Measurements from ENCODE around the gene ZBTB9.
"Not testable (repeated sequence)": the region's sequence is repeated elsewhere in the genome, so short reads cannot be mapped to it uniquely, and the experiment has no call there.

Gene ZBTB9

DNA sequence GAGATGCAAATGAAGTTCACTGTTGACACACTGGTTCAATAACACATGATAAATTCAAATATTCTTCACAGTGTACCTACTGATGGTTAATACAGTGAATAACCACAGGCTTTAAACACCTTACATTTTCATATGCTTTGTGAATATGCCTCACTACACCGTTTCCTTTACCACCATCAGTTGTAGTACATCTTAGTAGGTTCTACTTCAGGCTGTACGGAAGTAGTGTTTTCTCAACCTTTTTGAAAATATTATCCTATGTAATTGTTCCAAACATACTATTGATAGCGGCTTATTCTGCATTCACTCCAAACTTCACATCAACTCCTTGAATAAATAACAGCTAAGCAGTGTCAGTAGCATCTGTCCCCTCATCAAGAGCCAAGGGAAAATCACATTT, 15.3 kb downstream of the ZBTB9 start:
- H3K9me3 ChIP-seq (replicated peaks; ENCODE audit: insufficient read depth, low read length): no peaks in the 10 kb centered on the region
- H2AFZ ChIP-seq (ENCODE audit: low read length): no peak overlapping the region
- no peak overlapping the region for H3K4me2 ChIP-seq (ENCODE audit: low read depth, low read length)
- no peaks in the 10 kb centered on the region for H3K27me3 ChIP-seq (replicated peaks; ENCODE audit: insufficient read depth, low read length)
- DNase-seq: no peak
- no peaks in the 10 kb centered on the region for H3K4me1 ChIP-seq (ENCODE audit: low read length)
- H3K79me2 ChIP-seq (ENCODE audit: low read length): no peaks in the 10 kb centered on the region
- H3K9me2 ChIP-seq (replicated peaks; ENCODE audit: insufficient read depth, low read length): no peaks in the 10 kb centered on the region
- no peaks in the 10 kb centered on the region for H4K20me1 ChIP-seq (ENCODE audit: insufficient read depth, low read length)
- H3K9ac ChIP-seq (ENCODE audit: low read length): no peak overlapping the region
- no peaks in the 10 kb centered on the region for H3K36me3 ChIP-seq (replicated peaks; ENCODE audit: insufficient read depth, low read length)
- no peak overlapping the region for H3K27ac ChIP-seq (ENCODE audit: low read length)
- no peak for TF ChIP-seq EZH2phosphoT487 (IDR thresholded peaks at IDR 0.05; ENCODE audit: low read length)
- TF ChIP-seq CTCF (IDR thresholded peaks at IDR 0.05; ENCODE audit: low read length): no peak
- TF ChIP-seq EZH2 (optimal IDR thresholded peaks at IDR 0.05; ENCODE audit: low read depth, low read length): no peak
- H3F3A ChIP-seq (ENCODE audit: insufficient read depth, low read length): no peaks in the 10 kb centered on the region
- H3K4me3 ChIP-seq (ENCODE audit: low read length): no peak overlapping the region

DNA sequence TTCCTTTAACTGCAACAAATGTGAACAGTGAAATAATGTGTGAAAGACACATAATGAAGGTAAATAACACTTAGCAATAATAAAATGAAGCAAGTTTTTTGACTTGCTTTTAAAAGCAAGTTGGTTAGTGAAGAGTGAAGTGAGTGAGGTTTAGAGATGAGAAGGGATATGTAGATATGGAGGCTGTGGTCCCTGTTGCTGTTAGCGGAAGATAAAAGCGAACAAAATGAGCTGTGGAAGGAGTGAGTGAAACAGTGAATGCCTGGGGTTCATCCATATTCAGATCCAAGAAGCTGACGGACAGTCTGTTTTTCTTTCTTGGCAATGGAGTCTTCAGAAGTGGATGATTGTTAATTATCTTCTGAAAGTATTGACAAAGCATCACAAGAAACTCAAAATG, 23.5 kb downstream of the ZBTB9 start:
- no peak overlapping the region for H2AFZ ChIP-seq (ENCODE audit: low read length)
- H3F3A ChIP-seq (ENCODE audit: insufficient read depth, low read length): no peaks in the 10 kb centered on the region

GRCh38 chr6:33481192-33481591, 26.8 kb downstream of the ZBTB9 start:
- H3K9me2 ChIP-seq (replicated peaks; ENCODE audit: insufficient read depth, low read length): no peaks in the 10 kb centered on the region
- no peaks in the 10 kb centered on the region for H4K20me1 ChIP-seq (ENCODE audit: insufficient read depth, low read length)
- H3K36me3 ChIP-seq (replicated peaks; ENCODE audit: insufficient read depth, low read length): no peaks in the 10 kb centered on the region
- no peak overlapping the region for H2AFZ ChIP-seq (ENCODE audit: low read length)
- no peaks in the 10 kb centered on the region for H3K9me3 ChIP-seq (replicated peaks; ENCODE audit: insufficient read depth, low read length)
- no peaks in the 10 kb centered on the region for H3K27me3 ChIP-seq (replicated peaks; ENCODE audit: insufficient read depth, low read length)
- H3K4me3 ChIP-seq (ENCODE audit: low read length): no peak overlapping the region
- H3K4me2 ChIP-seq (ENCODE audit: low read depth, low read length): no peak overlapping the region
- no peaks in the 10 kb centered on the region for H3K79me2 ChIP-seq (ENCODE audit: low read length)
- no peak for TF ChIP-seq CTCF (IDR thresholded peaks at IDR 0.05; ENCODE audit: low read length)
- no peak for TF ChIP-seq EZH2 (optimal IDR thresholded peaks at IDR 0.05; ENCODE audit: low read depth, low read length)
- TF ChIP-seq EZH2phosphoT487 (IDR thresholded peaks at IDR 0.05; ENCODE audit: low read length): no peak
- no peaks in the 10 kb centered on the region for H3K4me1 ChIP-seq (ENCODE audit: low read length)
- DNase-seq: no peak
- no peak overlapping the region for H3K27ac ChIP-seq (ENCODE audit: low read length)
- H3F3A ChIP-seq (ENCODE audit: insufficient read depth, low read length): no peaks in the 10 kb centered on the region
- H3K9ac ChIP-seq (ENCODE audit: low read length): no peak overlapping the region

More for the DNA sequence above, 23.5 kb downstream of the ZBTB9 start:
- Histone ChIP-seq H3K4me2 (ENCODE audit: low read depth, low read length) (no peak overlapping the region), H3K27me3 (replicated peaks; ENCODE audit: insufficient read depth, low read length) (no peaks in the 10 kb centered on the region), H3K4me3 (ENCODE audit: low read length) (no peak overlapping the region), H3K4me1 (ENCODE audit: low read length) (no peaks in the 10 kb centered on the region), H3K27ac (ENCODE audit: low read length) (no peak overlapping the region), H3K9me2 (replicated peaks; ENCODE audit: insufficient read depth, low read length) (no peaks in the 10 kb centered on the region), H4K20me1 (ENCODE audit: insufficient read depth, low read length) (no peaks in the 10 kb centered on the region), H3K36me3 (replicated peaks; ENCODE audit: insufficient read depth, low read length) (no peaks in the 10 kb centered on the region), H3K9me3 (replicated peaks; ENCODE audit: insufficient read depth, low read length) (no peaks in the 10 kb centered on the region), H3K79me2 (ENCODE audit: low read length) (no peaks in the 10 kb centered on the region), H3K9ac (ENCODE audit: low read length) (no peak overlapping the region)
- no peak for TF ChIP-seq EZH2 (optimal IDR thresholded peaks at IDR 0.05; ENCODE audit: low read depth, low read length)
- TF ChIP-seq CTCF (IDR thresholded peaks at IDR 0.05; ENCODE audit: low read length): no peak
- no peak for TF ChIP-seq EZH2phosphoT487 (IDR thresholded peaks at IDR 0.05; ENCODE audit: low read length)
- DNase-seq: no peak

DNA sequence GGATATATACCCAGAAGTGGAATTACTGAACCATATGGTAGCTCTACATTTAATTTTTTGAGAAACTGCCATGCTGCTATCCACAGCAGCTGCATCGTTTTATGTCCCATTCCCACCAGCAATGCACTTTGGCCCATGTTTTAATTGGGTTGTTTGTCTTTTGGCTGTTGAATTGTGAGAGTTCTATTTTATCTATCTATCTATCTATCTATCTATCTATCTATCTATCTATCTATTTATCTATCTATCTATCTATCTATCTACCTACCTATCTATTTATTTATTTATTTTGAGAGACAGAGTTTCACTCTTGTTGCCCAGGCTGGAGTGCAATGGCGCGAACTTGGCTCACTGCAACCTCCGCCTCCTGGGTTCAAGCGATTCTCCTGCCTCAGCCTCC, 28.2 kb downstream of the ZBTB9 start:
- not testable (repeated sequence) for H3K79me2 ChIP-seq (ENCODE audit: low read length); H3K4me2 ChIP-seq (ENCODE audit: low read depth, low read length); H3K4me1 ChIP-seq (ENCODE audit: low read length); H4K20me1 ChIP-seq (ENCODE audit: insufficient read depth, low read length); H3K9ac ChIP-seq (ENCODE audit: low read length); H3F3A ChIP-seq (ENCODE audit: insufficient read depth, low read length); DNase-seq; H3K27me3 ChIP-seq (replicated peaks; ENCODE audit: insufficient read depth, low read length); H3K9me3 ChIP-seq (replicated peaks; ENCODE audit: insufficient read depth, low read length); H3K4me3 ChIP-seq (ENCODE audit: low read length); H2AFZ ChIP-seq (ENCODE audit: low read length); H3K9me2 ChIP-seq (replicated peaks; ENCODE audit: insufficient read depth, low read length); H3K36me3 ChIP-seq (replicated peaks; ENCODE audit: insufficient read depth, low read length); H3K27ac ChIP-seq (ENCODE audit: low read length)
